Prostate gland (tissue), 2 donors: ENCODE measurements around the gene ELAVL2. TPM values are rescaled to one million over a fixed set of nuclear protein-coding genes. Genes with fewer than 3 reads are reported as not detected.

Experiments used
- DNase-seq: peaks from one replicate; pipeline ENCODE4 v3.0.0-alpha.2; 2019; ENCODE audit warnings: low spot score
- H3K27ac ChIP-seq, 2 donors: fragments of 200-600 bp; sonication (generic); 2 replicates each; pipeline ENCODE4 v1.5.1; 2017 to 2019
- H3K27me3 ChIP-seq: fragments of 200-600 bp; sonication (generic); replicated peaks from 2 replicates; pipeline ENCODE4 v1.5.1; 2019; ENCODE audit not compliant: insufficient read depth
- H3K36me3 ChIP-seq, 2 donors: fragments of 200-600 bp; sonication (generic); 1 replicate in 1 of 2; 2 replicates in 1 of 2; pipeline versions ENCODE4 v1.5.1 to v1.8.1; 2017 to 2019
- H3K4me1 ChIP-seq: fragments of 200-600 bp; sonication (generic); replicated peaks from 2 replicates; pipeline ENCODE4 v1.5.1; 2019
- H3K4me3 ChIP-seq, 2 donors: fragments of 200-600 bp; sonication (generic); 2 replicates each; pipeline ENCODE4 v1.5.1; 2017 to 2019
- H3K9me3 ChIP-seq: fragments of 200-600 bp; sonication (generic); 2 replicates; pipeline ENCODE4 v1.5.1; 2017
- POLR2A ChIP-seq: fragments of 450-650 bp; IDR thresholded peaks from one replicate; pipeline ENCODE4 v1.6.1; 2016; ENCODE audit warnings: antibody characterized with exemption, mild to moderate bottlenecking
- POLR2AphosphoS5 ChIP-seq: sonication (generic); formaldehyde crosslinking; IDR thresholded peaks from one replicate; pipeline ENCODE4 v1.6.1; 2017; ENCODE audit warnings: antibody characterized with exemption
- WGBS: methylation state at CpG from one replicate; pipeline ENCODE4 v1.1.5; 2018; 5-methylcytosine and 5-hydroxymethylcytosine counted together
- intact Hi-C: fragments of 100-400 bp; cut with DNase I; formaldehyde crosslinking; loops from one replicate; pipeline ENCODE4 v1.14.2; 2022
- total RNA-seq, 2 donors: library from RNA; depleted of rRNA; stranded (reverse); fragments of >200 nt; gene quantifications; one replicate each; pipeline ENCODE4 v1.1.0, GENCODE V29; 2016
- TF ChIP-seq, protein P1 (sequence below), 4 experiments: fragments of 200-600 bp in 2 of 4; fragments of 450-650 bp in 2 of 4; sonication (generic) in 2 of 4; IDR thresholded peaks; 1 replicate in 3 of 4; 2 replicates in 1 of 4; pipeline ENCODE4 v1.5.1; 2016 to 2019; ENCODE audit warnings: antibody characterized with exemption in 4 of 4, mild to moderate bottlenecking in 2 of 4, moderate library complexity in 2 of 4

ELAVL2 gene
- total RNA-seq, 2 donors from 2014 or later: 0.55 to 43.1 TPM

DNA sequence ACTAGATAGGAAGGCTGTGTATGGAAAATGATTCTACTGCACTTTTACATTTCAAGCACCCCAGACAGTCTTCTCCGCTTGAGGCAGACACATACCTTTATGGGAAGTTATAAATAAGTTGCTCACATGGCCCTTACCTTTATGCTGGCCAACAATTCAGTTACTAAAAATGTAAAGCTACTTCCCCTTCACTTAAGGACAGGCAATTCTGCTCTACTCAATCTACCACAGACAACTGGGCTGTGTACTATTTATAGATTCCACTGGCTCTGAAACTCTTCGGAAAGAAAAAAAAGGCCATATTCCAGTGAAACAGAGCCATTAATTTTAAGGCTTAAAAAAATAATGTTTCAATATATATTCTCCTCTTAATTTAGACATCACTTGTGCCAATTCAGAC is 59.4 kb downstream of the ELAVL2 start:
- DNase-seq: no peak
- H3K4me3 ChIP-seq: no peak overlapping the region
- no peaks in the 10 kb centered on the region for H3K36me3 ChIP-seq
- TF ChIP-seq POLR2A: no peak
- TF ChIP-seq POLR2AphosphoS5: no peak
- TF ChIP-seq, protein P1, sequence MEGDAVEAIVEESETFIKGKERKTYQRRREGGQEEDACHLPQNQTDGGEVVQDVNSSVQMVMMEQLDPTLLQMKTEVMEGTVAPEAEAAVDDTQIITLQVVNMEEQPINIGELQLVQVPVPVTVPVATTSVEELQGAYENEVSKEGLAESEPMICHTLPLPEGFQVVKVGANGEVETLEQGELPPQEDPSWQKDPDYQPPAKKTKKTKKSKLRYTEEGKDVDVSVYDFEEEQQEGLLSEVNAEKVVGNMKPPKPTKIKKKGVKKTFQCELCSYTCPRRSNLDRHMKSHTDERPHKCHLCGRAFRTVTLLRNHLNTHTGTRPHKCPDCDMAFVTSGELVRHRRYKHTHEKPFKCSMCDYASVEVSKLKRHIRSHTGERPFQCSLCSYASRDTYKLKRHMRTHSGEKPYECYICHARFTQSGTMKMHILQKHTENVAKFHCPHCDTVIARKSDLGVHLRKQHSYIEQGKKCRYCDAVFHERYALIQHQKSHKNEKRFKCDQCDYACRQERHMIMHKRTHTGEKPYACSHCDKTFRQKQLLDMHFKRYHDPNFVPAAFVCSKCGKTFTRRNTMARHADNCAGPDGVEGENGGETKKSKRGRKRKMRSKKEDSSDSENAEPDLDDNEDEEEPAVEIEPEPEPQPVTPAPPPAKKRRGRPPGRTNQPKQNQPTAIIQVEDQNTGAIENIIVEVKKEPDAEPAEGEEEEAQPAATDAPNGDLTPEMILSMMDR (IDR thresholded peaks at IDR 0.05): no peak
- no peaks in the 10 kb centered on the region for H3K9me3 ChIP-seq
- intact Hi-C loops: no loop called here
- no peaks in the 10 kb centered on the region for H3K4me1 ChIP-seq
- no peak overlapping the region for H3K27ac ChIP-seq
- WGBS: 83% methylated on average over 2 of the region's 2 CpGs
- H3K27me3 ChIP-seq: no peaks in the 10 kb centered on the region

DNA sequence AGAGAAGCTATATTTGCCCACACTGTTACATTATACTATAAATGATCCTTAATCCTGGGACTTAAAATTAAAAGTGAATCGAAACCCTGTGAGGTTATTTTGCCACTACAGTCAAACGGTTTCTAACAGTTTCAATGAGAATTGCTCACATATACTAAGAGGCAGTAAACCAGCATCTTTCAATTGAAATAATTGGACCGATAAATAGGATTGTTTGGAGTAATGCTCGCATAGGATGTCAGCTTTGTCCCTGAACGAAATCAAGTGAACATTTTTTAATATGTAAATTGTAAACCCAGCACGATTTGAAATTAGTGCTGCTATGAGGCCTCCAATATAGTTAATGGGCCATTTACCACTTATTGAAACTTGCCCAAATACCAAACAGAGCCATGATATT is 60.5 kb downstream of the ELAVL2 start:
- Histone ChIP-seq H3K9me3 (no peaks in the 10 kb centered on the region), H3K4me3 (no peak overlapping the region), H3K36me3 (no peaks in the 10 kb centered on the region), H3K27me3 (no peaks in the 10 kb centered on the region), H3K27ac (no peak overlapping the region), H3K4me1 (no peaks in the 10 kb centered on the region)
- TF ChIP-seq, protein P1 (IDR thresholded peaks at IDR 0.05): no peak
- TF ChIP-seq POLR2A (no peak), POLR2AphosphoS5 (no peak)
- 85% methylated on average over 6 of the region's 6 CpGs for WGBS
- intact Hi-C loops: no loop called here
- DNase-seq: no peak

DNA sequence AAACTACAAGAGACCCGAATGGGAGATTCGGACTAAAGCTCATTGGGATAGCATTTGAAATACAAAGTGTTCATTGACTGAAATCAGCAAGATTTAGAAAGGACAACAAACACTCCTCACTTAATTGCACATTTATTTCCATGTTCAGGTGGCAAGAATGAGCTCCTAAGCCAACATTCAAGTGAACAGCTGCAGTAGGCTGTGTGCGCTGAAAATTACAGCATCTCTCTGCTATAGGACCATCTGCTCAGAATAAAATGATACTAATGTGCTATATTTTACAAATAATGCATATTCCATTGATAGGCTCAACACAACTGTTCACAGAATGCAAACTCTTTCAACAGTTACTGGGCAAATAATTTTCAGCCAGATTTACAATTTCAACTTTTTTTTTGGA is 61.8 kb downstream of the ELAVL2 start:
- DNase-seq: no peak
- Histone ChIP-seq H3K4me3 (no peak overlapping the region), H3K27me3 (no peaks in the 10 kb centered on the region), H3K27ac (no peak overlapping the region), H3K36me3 (no peaks in the 10 kb centered on the region), H3K4me1 (no peaks in the 10 kb centered on the region), H3K9me3 (no peaks in the 10 kb centered on the region)
- intact Hi-C loops: no loop called here
- TF ChIP-seq POLR2A (no peak), POLR2AphosphoS5 (no peak)
- TF ChIP-seq, protein P1 (IDR thresholded peaks at IDR 0.05): no peak
- 86% methylated on average over 3 of the region's 3 CpGs for WGBS

DNA sequence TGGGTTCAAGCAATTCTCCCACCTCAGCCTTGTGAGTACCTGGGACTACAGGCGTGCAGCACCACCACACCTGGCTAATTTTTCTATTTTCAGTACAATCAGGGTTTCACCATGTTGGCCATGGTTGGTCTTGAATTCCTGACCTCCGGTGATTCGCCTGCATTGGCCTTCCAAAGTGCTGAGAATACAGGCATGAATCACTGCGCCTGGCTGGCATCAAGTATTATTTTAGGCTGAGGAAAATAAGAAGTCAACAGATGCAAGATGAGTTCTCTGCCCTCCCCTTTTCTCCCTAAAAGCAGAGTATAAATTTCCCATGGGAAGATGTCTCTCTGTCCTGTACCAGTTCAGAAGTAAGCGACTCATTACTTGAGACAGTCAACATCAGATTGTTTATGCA is 71.5 kb downstream of the ELAVL2 start:
- intact Hi-C loops: no loop called here
- Histone ChIP-seq H3K27ac (no peak overlapping the region), H3K36me3 (no peaks in the 10 kb centered on the region), H3K27me3 (no peaks in the 10 kb centered on the region), H3K4me3 (no peak overlapping the region), H3K9me3 (no peaks in the 10 kb centered on the region), H3K4me1 (no peaks in the 10 kb centered on the region)
- WGBS: 96% methylated on average over 5 of the region's 5 CpGs
- no peak for DNase-seq
- TF ChIP-seq POLR2AphosphoS5 (no peak), POLR2A (no peak)
- TF ChIP-seq, protein P1 (IDR thresholded peaks at IDR 0.05): no peak

DNA sequence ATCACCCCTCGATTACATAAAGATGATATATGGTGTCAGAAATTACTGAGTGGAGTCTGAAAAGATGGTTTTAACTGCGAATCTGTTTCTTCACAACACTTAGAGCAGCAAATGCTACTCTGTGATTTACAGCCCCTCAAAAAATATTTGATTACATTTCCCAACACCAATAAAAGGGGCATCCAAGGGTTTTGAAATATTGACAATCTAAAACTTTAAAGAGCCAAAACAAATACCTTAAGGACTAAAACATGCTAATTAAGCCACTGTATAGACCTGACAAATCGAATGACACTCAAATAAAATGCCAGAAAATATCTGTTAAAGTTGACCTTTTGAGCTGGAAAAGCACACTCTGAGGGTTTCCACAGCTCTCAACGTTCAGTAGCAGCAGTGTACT is 73.2 kb downstream of the ELAVL2 start:
- intact Hi-C loops: no loop called here
- TF ChIP-seq POLR2AphosphoS5: no peak
- TF ChIP-seq POLR2A: no peak
- TF ChIP-seq, protein P1 (IDR thresholded peaks at IDR 0.05): no peak
- Histone ChIP-seq H3K27me3 (no peaks in the 10 kb centered on the region), H3K9me3 (no peaks in the 10 kb centered on the region), H3K4me3 (no peak overlapping the region), H3K4me1 (no peaks in the 10 kb centered on the region), H3K36me3 (no peaks in the 10 kb centered on the region), H3K27ac (no peak overlapping the region)
- no peak for DNase-seq
- 33% methylated on average over 4 of the region's 4 CpGs for WGBS
